Type B pancreatic cell (in vitro differentiated cells): ENCODE data around the gene AURKAIP1. TPM values are rescaled to one million over a fixed set of nuclear protein-coding genes. Genes with fewer than 3 reads are reported as not detected.

Source experiments
- DNase-seq: peaks from one replicate; pipeline ENCODE4 v3.0.0; 2021; ENCODE audit warnings: mixed read lengths; ENCODE audit not compliant: unreplicated experiment; ENCODE audit errors: extremely low spot score
- H3K27ac Mint-ChIP-seq: 2 replicates; pipeline ENCODE4 v1.8.0; 2021; ENCODE audit warnings: mild to moderate bottlenecking, mixed read lengths
- H3K27me3 Mint-ChIP-seq: 2 replicates; pipeline ENCODE4 v1.8.0; 2021; ENCODE audit warnings: mixed read lengths
- H3K36me3 Mint-ChIP-seq: 2 replicates; pipeline ENCODE4 v1.8.0; 2021; ENCODE audit warnings: mixed read lengths
- H3K4me1 Mint-ChIP-seq: one replicate; pipeline ENCODE4 v1.8.0; 2021; ENCODE audit warnings: mixed read lengths; ENCODE audit not compliant: unreplicated experiment
- H3K4me3 Mint-ChIP-seq: 2 replicates; pipeline ENCODE4 v1.8.0; 2021; ENCODE audit warnings: mild to moderate bottlenecking, mixed read lengths
- H3K9me3 Mint-ChIP-seq: 2 replicates; pipeline ENCODE4 v1.8.0; 2021; ENCODE audit warnings: mixed read lengths
- total RNA-seq: library from RNA; stranded (reverse); gene quantifications from 2 replicates; pipeline ENCODE4 v1.2.1, GENCODE V29; 2021; ENCODE audit warnings: low replicate concordance
- TF ChIP-seq, protein P1 (sequence below): fragments of 200-600 bp; sonication (generic); conservative IDR thresholded peaks from 2 replicates; pipeline ENCODE4 v1.5.0; 2021; ENCODE audit warnings: antibody characterized with exemption, mild to moderate bottlenecking

Gene AURKAIP1
- total RNA-seq, 1 donor from 2014 or later: 122 TPM

DNA sequence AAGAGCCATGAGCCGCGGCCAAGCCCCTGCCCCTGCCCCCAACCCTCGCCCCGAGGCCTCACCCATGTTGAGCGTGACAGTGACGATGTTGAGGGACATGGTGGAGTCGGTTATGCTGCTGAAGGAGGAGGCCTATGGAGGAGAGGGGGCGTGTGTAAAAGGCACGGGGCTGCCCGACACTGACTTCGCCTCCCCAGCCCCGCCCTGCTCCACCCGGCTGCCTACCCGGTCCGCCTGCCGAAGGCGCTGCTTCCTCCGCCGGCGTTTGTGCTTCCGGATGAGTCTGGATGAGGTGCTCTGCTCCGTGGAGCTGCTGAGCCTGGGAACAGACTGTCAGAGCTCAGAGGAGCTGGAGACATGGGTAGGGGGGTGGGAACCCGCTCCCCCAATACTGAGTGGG lies 34.8 kb downstream of the AURKAIP1 start:
- H3K27me3 Mint-ChIP-seq: no peaks in the 10 kb centered on the region
- TF ChIP-seq, protein P1, sequence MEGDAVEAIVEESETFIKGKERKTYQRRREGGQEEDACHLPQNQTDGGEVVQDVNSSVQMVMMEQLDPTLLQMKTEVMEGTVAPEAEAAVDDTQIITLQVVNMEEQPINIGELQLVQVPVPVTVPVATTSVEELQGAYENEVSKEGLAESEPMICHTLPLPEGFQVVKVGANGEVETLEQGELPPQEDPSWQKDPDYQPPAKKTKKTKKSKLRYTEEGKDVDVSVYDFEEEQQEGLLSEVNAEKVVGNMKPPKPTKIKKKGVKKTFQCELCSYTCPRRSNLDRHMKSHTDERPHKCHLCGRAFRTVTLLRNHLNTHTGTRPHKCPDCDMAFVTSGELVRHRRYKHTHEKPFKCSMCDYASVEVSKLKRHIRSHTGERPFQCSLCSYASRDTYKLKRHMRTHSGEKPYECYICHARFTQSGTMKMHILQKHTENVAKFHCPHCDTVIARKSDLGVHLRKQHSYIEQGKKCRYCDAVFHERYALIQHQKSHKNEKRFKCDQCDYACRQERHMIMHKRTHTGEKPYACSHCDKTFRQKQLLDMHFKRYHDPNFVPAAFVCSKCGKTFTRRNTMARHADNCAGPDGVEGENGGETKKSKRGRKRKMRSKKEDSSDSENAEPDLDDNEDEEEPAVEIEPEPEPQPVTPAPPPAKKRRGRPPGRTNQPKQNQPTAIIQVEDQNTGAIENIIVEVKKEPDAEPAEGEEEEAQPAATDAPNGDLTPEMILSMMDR: no peak
- H3K4me1 Mint-ChIP-seq: no peaks in the 10 kb centered on the region
- H3K4me3 Mint-ChIP-seq: no peak overlapping the region
- no peaks in the 10 kb centered on the region for H3K9me3 Mint-ChIP-seq
- peaks cover 10% of the 10 kb centered on the region for H3K36me3 Mint-ChIP-seq
- DNase-seq: no peak
- no peak overlapping the region for H3K27ac Mint-ChIP-seq

- TF ChIP-seq, protein P1: no peak
- Mint-ChIP-seq H3K4me3 (no peak overlapping the region), H3K36me3 (peaks cover 10% of the 10 kb centered on the region), H3K27me3 (no peaks in the 10 kb centered on the region), H3K4me1 (no peaks in the 10 kb centered on the region), H3K27ac (no peak overlapping the region), H3K9me3 (no peaks in the 10 kb centered on the region)
- no peak for DNase-seq
These were observed 36.7 kb downstream of the AURKAIP1 start for GRCh38 chr1:1338278-1338677.

DNA sequence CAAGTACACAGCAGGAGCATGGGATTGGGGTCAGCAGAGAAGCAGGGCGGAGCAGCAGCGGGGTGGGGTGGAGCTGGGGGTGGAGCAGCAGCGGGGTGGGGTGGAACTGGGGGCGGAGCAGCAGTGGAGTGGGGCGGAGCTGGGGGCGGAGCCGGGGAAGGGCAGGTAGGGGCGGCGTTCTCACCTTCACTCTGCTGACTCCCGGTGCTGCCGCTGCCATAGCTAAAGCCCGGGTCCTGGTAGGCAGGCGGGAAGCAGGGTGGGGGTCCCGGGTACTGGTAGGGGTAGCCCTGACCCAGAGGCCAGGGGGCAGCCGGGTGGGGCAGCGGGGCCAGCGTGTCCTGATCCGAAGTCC lies 37.2 kb downstream of the AURKAIP1 start:
- Mint-ChIP-seq H3K27me3 (no peaks in the 10 kb centered on the region), H3K27ac (no peak overlapping the region)

DNA sequence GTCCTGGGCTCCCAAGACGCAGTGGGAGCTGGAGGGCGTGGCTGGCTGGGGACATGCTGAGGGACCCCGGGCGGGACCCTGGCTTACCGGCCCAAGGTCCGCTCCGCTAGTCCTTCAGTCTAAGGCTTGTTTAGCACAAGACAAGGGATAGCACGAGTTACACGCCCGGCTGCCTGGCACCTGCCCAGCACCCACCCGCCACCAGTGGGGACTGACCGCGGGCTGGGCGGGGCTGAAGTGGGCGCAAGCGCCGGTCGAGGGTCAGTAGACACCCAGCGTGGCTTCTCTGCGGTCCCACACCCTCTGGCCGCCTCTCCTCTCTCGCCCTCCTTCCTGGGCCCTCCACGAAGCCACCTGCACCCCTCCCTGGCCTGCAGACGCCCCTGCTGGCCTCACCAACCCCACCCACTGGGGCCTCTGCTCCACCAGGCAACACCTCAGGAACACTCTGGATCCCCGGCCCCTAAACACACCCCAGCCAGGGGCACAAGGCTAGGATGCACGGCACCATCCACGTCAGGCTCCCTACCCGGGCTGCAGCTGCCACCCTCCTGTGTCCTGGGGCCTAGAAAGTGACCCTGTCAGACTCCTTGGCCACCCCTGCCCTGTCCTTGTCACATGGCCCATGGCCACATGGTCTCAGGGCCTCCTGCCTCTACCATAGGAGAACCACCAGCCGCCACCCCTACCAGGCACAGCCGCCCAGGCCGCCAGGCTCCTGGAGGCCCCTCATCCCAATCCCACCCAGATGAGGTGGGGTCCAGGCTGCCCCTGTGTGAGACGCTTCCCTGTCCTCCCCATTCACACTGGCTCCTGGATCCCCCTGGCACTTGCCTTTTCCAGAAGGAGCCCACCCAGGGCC lies 37.8 kb downstream of the AURKAIP1 start:
- Mint-ChIP-seq H3K9me3 (no peaks in the 10 kb centered on the region), H3K4me3 (no peak overlapping the region), H3K36me3 (peaks cover 10% of the 10 kb centered on the region), H3K27me3 (no peaks in the 10 kb centered on the region), H3K4me1 (no peaks in the 10 kb centered on the region), H3K27ac (no peak overlapping the region)
- no peak for DNase-seq
- TF ChIP-seq, protein P1: no peak

More for the DNA sequence above, 37.2 kb downstream of the AURKAIP1 start:
- Mint-ChIP-seq H3K4me1 (no peaks in the 10 kb centered on the region), H3K4me3 (no peak overlapping the region), H3K36me3 (peaks cover 10% of the 10 kb centered on the region), H3K9me3 (no peaks in the 10 kb centered on the region)
- TF ChIP-seq, protein P1: no peak
- DNase-seq: no peak

- Mint-ChIP-seq H3K4me1 (no peaks in the 10 kb centered on the region), H3K27ac (no peak overlapping the region), H3K27me3 (no peaks in the 10 kb centered on the region), H3K9me3 (no peaks in the 10 kb centered on the region), H3K36me3 (peaks cover 10% of the 10 kb centered on the region), H3K4me3 (no peak overlapping the region)
- no peak for DNase-seq
- TF ChIP-seq, protein P1: no peak
These were observed 38.6 kb downstream of the AURKAIP1 start for GRCh38 chr1:1336446-1336845.
